ENCODE measurements around the gene COPB2.

The COPB2 gene

GRCh38 chr3:139307601-139308555, 81.6 kb downstream of the COPB2 start:
- DNase-seq (ENCODE audit: low spot score): no peak
